OCI-LY3 (cell line): ENCODE results near the gene KDM2A.

ENCODE experiments used
- EZH2phosphoT487 ChIP-seq: fragments of 200-600 bp; shearing (Covaris generic); IDR thresholded peaks from 2 replicates; pipeline ENCODE4 v1.6.1; 2018; ENCODE audit warnings: antibody characterized with exemption, mixed run types, low read depth
- TF ChIP-seq, protein P1 (sequence below): fragments of 200-600, 300-600 bp; sonication (generic); IDR thresholded peaks from 2 replicates; pipeline ENCODE4 v1.5.1; 2014; ENCODE audit warnings: antibody characterized with exemption, low read length, low read depth

DNA sequence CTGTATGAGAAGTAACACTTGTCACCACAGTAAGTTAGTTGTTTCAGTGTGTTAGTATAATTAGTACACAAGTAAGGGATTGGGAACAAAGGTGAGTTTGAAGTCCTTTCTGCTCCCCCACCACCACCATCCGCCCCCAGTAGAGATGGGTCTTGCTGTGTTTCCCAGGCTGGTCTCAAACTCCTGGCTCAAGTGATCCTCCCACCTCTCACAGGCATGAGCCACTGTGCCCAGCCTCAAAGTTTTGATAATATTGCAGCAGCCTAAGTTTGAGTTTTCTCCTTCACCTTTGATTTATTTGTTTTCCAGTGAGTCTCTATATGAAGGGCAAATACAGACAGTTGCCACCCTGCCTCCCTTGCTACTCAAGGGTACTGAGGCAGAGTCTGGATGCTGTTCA, 123.5 kb downstream of the KDM2A start:
- TF ChIP-seq EZH2phosphoT487 = no peak
- TF ChIP-seq, protein P1, sequence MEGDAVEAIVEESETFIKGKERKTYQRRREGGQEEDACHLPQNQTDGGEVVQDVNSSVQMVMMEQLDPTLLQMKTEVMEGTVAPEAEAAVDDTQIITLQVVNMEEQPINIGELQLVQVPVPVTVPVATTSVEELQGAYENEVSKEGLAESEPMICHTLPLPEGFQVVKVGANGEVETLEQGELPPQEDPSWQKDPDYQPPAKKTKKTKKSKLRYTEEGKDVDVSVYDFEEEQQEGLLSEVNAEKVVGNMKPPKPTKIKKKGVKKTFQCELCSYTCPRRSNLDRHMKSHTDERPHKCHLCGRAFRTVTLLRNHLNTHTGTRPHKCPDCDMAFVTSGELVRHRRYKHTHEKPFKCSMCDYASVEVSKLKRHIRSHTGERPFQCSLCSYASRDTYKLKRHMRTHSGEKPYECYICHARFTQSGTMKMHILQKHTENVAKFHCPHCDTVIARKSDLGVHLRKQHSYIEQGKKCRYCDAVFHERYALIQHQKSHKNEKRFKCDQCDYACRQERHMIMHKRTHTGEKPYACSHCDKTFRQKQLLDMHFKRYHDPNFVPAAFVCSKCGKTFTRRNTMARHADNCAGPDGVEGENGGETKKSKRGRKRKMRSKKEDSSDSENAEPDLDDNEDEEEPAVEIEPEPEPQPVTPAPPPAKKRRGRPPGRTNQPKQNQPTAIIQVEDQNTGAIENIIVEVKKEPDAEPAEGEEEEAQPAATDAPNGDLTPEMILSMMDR = no peak
